Right cardiac atrium (tissue), 5 donors: ENCODE measurements around the gene TJP2. TPM values are rescaled to one million over a fixed set of nuclear protein-coding genes. Genes with fewer than 3 reads are reported as not detected.

Experiments
- ATAC-seq, 2 donors: fragments of 200-7000 bp; cut with Tn5 transposase; one replicate each; pipeline versions ENCODE4 v1.8.0 to v1.9.1; 2020; ENCODE audit warnings: moderate library complexity in 2 of 2, mild to moderate bottlenecking in 1 of 2
- DNase-seq, 3 donors: peaks; one replicate each; pipeline ENCODE4 v3.0.0-alpha.2; 2020
- H3K27ac ChIP-seq: one replicate; pipeline ENCODE4 v1.5.1; 2013; ENCODE audit warnings: mild to moderate bottlenecking, low read length, control low read depth, moderate library complexity
- H3K27me3 ChIP-seq: one replicate; pipeline ENCODE4 v1.6.1; 2013; ENCODE audit not compliant: control insufficient read depth, insufficient read depth
- H3K4me1 ChIP-seq: one replicate; pipeline ENCODE4 v1.6.1; 2013; ENCODE audit warnings: low read length; ENCODE audit not compliant: control insufficient read depth, insufficient read depth
- H3K4me3 ChIP-seq: one replicate; pipeline ENCODE4 v1.5.1; 2013; ENCODE audit warnings: low read length, control low read depth
- H3K9me3 ChIP-seq: one replicate; pipeline ENCODE4 v1.6.1; 2013; ENCODE audit warnings: low read length; ENCODE audit not compliant: control insufficient read depth
- WGBS: extraction: QIAGEN DNeasy Blood & Tissue Kit; methylation state at CpG from one replicate; pipeline ENCODE4 v1.1.7; 2013; 5-methylcytosine and 5-hydroxymethylcytosine counted together
- intact Hi-C, 4 donors: fragments of 100-400 bp; cut with DNase I; formaldehyde crosslinking; loops; one replicate each; pipeline versions ENCODE4 v1.11.0 to v1.14.0; 2022 to 2023
- polyA plus RNA-seq: library from polyadenylated mRNA; stranded (reverse); fragments of 200-250 nt; gene quantifications from one replicate; pipeline ENCODE4 v1.2.3, GENCODE V29; 2013
- total RNA-seq, 4 donors: library from RNA; stranded (reverse); fragmentation: NEBNext Ultra II Directional; extraction: Animal tissue kit (Norgen Biotek cat#: 25700); gene quantifications; one replicate each; pipeline ENCODE4 v1.2.1, GENCODE V29; 2021
- donor health status: healthy with polysubstance abuse.
- donor health status: DM: no; HTN: yes; CAD: no.
- donor health status: DM: no; HTN: no; CAD: no.
- donor health status: DM: no; HTN: yes; CAD: no; lungs with severe emphysema.
- donor health status: DM: yes; HTN: yes; CAD: no.

The TJP2 gene
- total and polyA plus RNA-seq, 5 donors: 23.8 to 56.3 (median 43.7) TPM

- H3K27me3 ChIP-seq: no peaks in the 10 kb centered on the region
- no peak overlapping the region for H3K4me3 ChIP-seq
- WGBS: 68% methylated on average over 5 of the region's 5 CpGs
- DNase-seq (no peak), ATAC-seq (peak in 1 of 2 donors; percentile 29)
- H3K27ac ChIP-seq: peak overlapping the region; percentile 25
- H3K4me1 ChIP-seq: no peaks in the 10 kb centered on the region
- H3K9me3 ChIP-seq: no peaks in the 10 kb centered on the region
- intact Hi-C loops: no loop called here
These were observed 133.5 kb downstream of the TJP2 start for GRCh38 chr9:69307446-69308205.

- WGBS: 81% methylated on average over 5 of the region's 5 CpGs
- Histone ChIP-seq H3K9me3 (no peaks in the 10 kb centered on the region), H3K4me3 (no peak overlapping the region), H3K27ac (no peak overlapping the region), H3K4me1 (no peaks in the 10 kb centered on the region), H3K27me3 (no peaks in the 10 kb centered on the region)
- DNase-seq: no peak
- intact Hi-C loops: no loop called here
- no peak for ATAC-seq
These were observed 134.3 kb downstream of the TJP2 start for GRCh38 chr9:69308206-69308931.

- intact Hi-C loops: no loop called here
- Histone ChIP-seq H3K9me3 (no peaks in the 10 kb centered on the region), H3K27ac (no peak overlapping the region), H3K4me1 (no peaks in the 10 kb centered on the region), H3K27me3 (no peaks in the 10 kb centered on the region), H3K4me3 (no peak overlapping the region)
- DNase-seq (no peak), ATAC-seq (no peak)
These were observed 139.1 kb downstream of the TJP2 start for GRCh38 chr9:69313175-69313574.

DNA sequence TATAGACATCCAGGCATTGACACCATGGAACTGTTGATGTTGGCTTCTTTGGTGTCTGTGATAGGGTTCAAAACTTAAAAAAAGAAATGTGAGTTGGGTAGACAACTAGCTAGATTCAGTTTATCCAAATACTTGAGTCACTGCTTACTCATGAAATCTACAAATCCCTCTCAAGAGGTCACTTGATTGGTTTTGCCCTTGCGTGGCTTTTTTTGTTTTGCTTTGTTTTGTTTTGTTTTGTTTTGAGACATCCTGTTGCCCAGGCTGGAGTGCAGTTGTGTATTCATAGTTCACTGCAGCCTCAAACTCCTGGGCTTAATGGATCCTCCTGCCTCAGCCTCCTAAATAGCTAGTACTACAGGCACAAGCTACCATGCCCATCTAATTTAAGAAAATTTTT is 140.5 kb downstream of the TJP2 start:
- no peak overlapping the region for H3K4me3 ChIP-seq
- intact Hi-C loops: no loop called here

GRCh38 chr9:69317081-69317480 is 143.0 kb downstream of the TJP2 start:
- no peak overlapping the region for H3K27ac ChIP-seq
- ATAC-seq (no peak), DNase-seq (no peak)
- H3K9me3 ChIP-seq: no peaks in the 10 kb centered on the region
- H3K4me1 ChIP-seq: no peaks in the 10 kb centered on the region
- 76% methylated on average over 2 of the region's 2 CpGs for WGBS
- intact Hi-C loops: no loop called here
- no peaks in the 10 kb centered on the region for H3K27me3 ChIP-seq
- H3K4me3 ChIP-seq: no peak overlapping the region

More for the DNA sequence above, 140.5 kb downstream of the TJP2 start:
- Histone ChIP-seq H3K9me3 (no peaks in the 10 kb centered on the region), H3K4me1 (no peaks in the 10 kb centered on the region), H3K27ac (no peak overlapping the region), H3K27me3 (no peaks in the 10 kb centered on the region)
- WGBS: 65% methylated on average over 1 of the region's 1 CpG
- ATAC-seq (no peak), DNase-seq (no peak)

- Histone ChIP-seq H3K9me3 (no peaks in the 10 kb centered on the region), H3K27me3 (no peaks in the 10 kb centered on the region), H3K4me1 (no peaks in the 10 kb centered on the region), H3K4me3 (no peak overlapping the region), H3K27ac (no peak overlapping the region)
- DNase-seq: no peak
- intact Hi-C loops: no loop called here
- no peak for ATAC-seq
These were observed 143.8 kb downstream of the TJP2 start for GRCh38 chr9:69317894-69318293.

DNA sequence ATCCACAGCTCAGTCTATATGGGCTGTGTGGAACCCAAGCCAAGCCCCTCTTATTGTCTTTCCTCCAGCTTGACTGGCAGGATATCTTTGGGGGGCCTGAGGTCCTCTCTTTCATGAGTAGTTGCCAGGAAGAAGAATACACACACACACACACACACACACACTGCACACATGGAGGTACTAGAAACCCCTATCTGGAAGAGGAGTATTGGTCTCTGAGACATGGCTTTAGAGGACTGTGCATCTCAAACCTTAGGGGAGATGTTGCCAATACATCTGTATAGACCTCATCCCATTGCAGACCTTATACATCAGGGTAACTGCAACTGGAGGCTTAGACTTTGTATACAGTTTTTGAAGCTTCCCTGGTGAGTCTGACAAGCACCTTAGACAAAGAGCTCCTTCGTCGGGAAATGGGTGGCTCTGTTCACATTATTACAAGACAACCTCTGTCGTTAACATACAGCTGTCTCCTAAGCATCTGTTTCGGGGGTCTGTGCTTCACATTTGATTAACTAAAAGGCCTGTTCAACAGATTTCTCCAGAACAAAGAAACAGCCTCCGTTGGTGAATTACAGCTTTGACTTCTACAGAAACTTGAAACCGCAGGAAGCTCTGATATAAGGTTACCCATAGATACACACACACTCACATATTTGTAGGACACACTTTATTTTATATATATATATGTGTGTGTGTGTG is 145.4 kb downstream of the TJP2 start:
- WGBS: 64% methylated on average over 6 of the region's 6 CpGs
- intact Hi-C loops: loop anchor here in 2 of 4 donors (10.0 kb wide), 1 partner anchor 65 kb away; no protein-coding TSS in a partner anchor
- no peak overlapping the region for H3K4me3 ChIP-seq
- ATAC-seq: no peak
- no peaks in the 10 kb centered on the region for H3K4me1 ChIP-seq
- no peak for DNase-seq
- H3K27me3 ChIP-seq: no peaks in the 10 kb centered on the region
- no peaks in the 10 kb centered on the region for H3K9me3 ChIP-seq
- H3K27ac ChIP-seq: no peak overlapping the region

DNA sequence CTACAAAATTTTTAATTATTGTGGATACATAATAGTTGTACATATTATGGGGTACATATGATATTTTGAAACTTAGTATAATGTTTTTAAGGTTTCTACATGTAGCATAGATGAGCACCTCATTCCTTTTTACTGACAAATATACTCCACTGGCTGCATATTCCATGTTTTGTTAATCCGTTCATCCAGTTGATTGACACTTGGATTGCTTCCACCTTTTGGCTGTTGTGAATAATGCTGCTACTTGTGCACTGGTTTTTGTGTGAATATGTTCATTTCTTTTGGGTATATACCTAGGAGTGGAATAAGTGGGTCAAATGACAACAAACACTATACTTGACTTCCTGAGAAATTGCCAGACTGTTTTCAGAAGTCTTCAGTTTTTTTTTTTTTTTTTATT is 148.2 kb downstream of the TJP2 start:
- H3K4me1 ChIP-seq: no peaks in the 10 kb centered on the region
- intact Hi-C loops: loop anchor here in 2 of 4 donors (10.0 kb wide), 1 partner anchor 63 kb away; no protein-coding TSS in a partner anchor
- no peak overlapping the region for H3K27ac ChIP-seq
- whole genome bisulfite sequencing: 46% methylated on average over 1 of the region's 1 CpG
- no peaks in the 10 kb centered on the region for H3K27me3 ChIP-seq
- H3K9me3 ChIP-seq: no peaks in the 10 kb centered on the region
- no peak overlapping the region for H3K4me3 ChIP-seq
- ATAC-seq (no peak), DNase-seq (no peak)

DNA sequence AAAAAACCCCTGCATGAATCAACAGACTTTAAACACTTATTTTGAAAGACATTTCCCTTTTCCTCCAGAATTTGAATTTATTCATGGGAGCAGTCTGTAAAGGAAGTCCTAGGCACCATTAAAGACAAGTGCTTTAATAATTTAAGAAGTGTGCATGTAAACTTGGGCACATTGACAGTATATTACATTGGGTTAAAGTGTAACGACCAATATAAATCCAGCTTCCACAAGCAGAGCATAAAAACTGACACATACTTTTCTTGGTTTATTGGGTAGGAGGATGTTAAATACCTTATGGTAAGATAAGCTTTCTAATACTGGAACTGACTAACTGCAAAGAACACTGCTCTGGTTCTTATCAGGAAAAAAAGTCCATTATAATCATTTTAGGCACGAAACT is 149.8 kb downstream of the TJP2 start:
- Histone ChIP-seq H3K27me3 (no peaks in the 10 kb centered on the region), H3K4me3 (peak overlapping the region; percentile 77), H3K27ac (no peak overlapping the region), H3K4me1 (no peaks in the 10 kb centered on the region), H3K9me3 (no peaks in the 10 kb centered on the region)
- WGBS: 43% methylated on average over 2 of the region's 2 CpGs
- DNase-seq (no peak), ATAC-seq (no peak)
- intact Hi-C loops: loop anchor here in 2 of 4 donors (10.0 kb wide), 1 partner anchor 61 kb away; no protein-coding TSS in a partner anchor
